Right lobe of liver (tissue), 6 donors: Measurements from ENCODE around the gene METTL25B. TPM values are rescaled to one million over a fixed set of nuclear protein-coding genes. Genes with fewer than 3 reads are reported as not detected.

Source experiments
- ATAC-seq, 4 donors: fragments of 200-7000 bp; cut with Tn5 transposase; one replicate each; pipeline ENCODE4 v1.9.1; 2020; ENCODE audit warnings: mild to moderate bottlenecking in 4 of 4, moderate library complexity in 4 of 4
- DNase-seq, 3 donors: peaks; one replicate each; pipeline ENCODE4 v3.0.0-alpha.2; 2020
- H3K27ac ChIP-seq, 3 donors: fragments of 200-600 bp; one replicate each; pipeline ENCODE4 v1.8.0; 2022
- H3K27me3 ChIP-seq, 2 donors: fragments of 200-600 bp; one replicate each; pipeline ENCODE4 v1.8.0; 2022
- H3K36me3 ChIP-seq, 4 donors: fragments of 200-600 bp; sonication (generic) in 1 of 4; one replicate each; pipeline versions ENCODE4 v1.5.1 to v1.8.0; 2017 to 2022; ENCODE audit warnings: control low read depth in 1 of 4
- H3K4me1 ChIP-seq, 4 donors: fragments of 200-600 bp; sonication (generic) in 1 of 4; one replicate each; pipeline versions ENCODE4 v1.5.1 to v1.8.0; 2017 to 2022; ENCODE audit warnings: control low read depth in 1 of 4
- H3K4me3 ChIP-seq, 3 donors: fragments of 200-600 bp; one replicate each; pipeline ENCODE4 v1.8.0; 2022
- H3K9me3 ChIP-seq, 4 donors: fragments of 200-600 bp; sonication (generic) in 1 of 4; one replicate each; pipeline versions ENCODE4 v1.5.1 to v1.8.0; 2017 to 2022; ENCODE audit warnings: control low read depth in 1 of 4
- CTCF ChIP-seq, 4 donors: fragments of 200-600 bp in 3 of 4; fragments of 450-650 bp in 1 of 4; IDR thresholded peaks; one replicate each; pipeline versions ENCODE4 v1.5.1 to v1.8.0; 2016 to 2022; ENCODE audit warnings: antibody characterized with exemption in 4 of 4, mild to moderate bottlenecking in 2 of 4
- POLR2A ChIP-seq: fragments of 450-650 bp; IDR thresholded peaks from one replicate; pipeline ENCODE4 v1.6.1; 2017; ENCODE audit warnings: antibody characterized with exemption, mild to moderate bottlenecking
- WGBS: methylation state at CpG from one replicate; pipeline ENCODE4 v1.1.6; 2018; ENCODE audit warnings: low coverage, low lambda C conversion rate; ENCODE audit not compliant: insufficient coverage; ENCODE audit errors: missing lambda C conversion rate; 5-methylcytosine and 5-hydroxymethylcytosine counted together
- intact Hi-C, 2 donors: fragments of 100-400 bp; cut with DNase I; formaldehyde crosslinking; loops; one replicate each; pipeline versions ENCODE4 v1.11.2 to v1.14.1; 2022
- total RNA-seq, 6 experiments: library from RNA; depleted of rRNA in 2 of 6; stranded (reverse); fragments of >200 nt in 2 of 6; fragmentation: NEBNext Ultra II Directional in 3 of 6; extraction: Animal tissue kit (Norgen Biotek cat#: 25700) in 3 of 6; gene quantifications; one replicate each; pipeline versions ENCODE4 v1.1.0 to v1.2.4, GENCODE V29; 2016 to 2023
- donor health status: DM: no; HTN: yes; CAD: no.
- donor health status: DM: no; HTN: no; CAD: no.
- donor health status: DM: no; HTN: no; CAD: no.
- donor health status: DM: no; HTN: yes; CAD: no.
- donor health status: DM: no; HTN: yes; CAD: no.

METTL25B gene
- total RNA-seq, 6 experiments from 2014 or later = 11.6 to 25.7 (median 20.6) TPM

- intact Hi-C loops = no loop called here
- no peak for TF ChIP-seq POLR2A
- TF ChIP-seq CTCF (IDR thresholded peaks at IDR 0.05) = no peak
- Histone ChIP-seq H3K9me3 (no peaks in the 10 kb centered on the region), H3K4me3 (no peak overlapping the region), H3K27ac (no peak overlapping the region), H3K27me3 (peaks cover 0 to 31% of the 10 kb centered on the region in 2 donors), H3K36me3 (no peaks in the 10 kb centered on the region), H3K4me1 (peaks cover 0 to 16% (median 9%) of the 10 kb centered on the region in 4 donors)
- DNase-seq = no peak
- WGBS = 39% methylated on average over 6 of the region's 10 CpGs
- ATAC-seq = no peak
These were observed 24.0 kb upstream of the METTL25B start for GRCh38 chr1:156704166-156704711.

GRCh38 chr1:156704930-156705320 lies 23.3 kb upstream of the METTL25B start:
- no peak overlapping the region for H3K4me3 ChIP-seq
- peaks cover 0 to 31% of the 10 kb centered on the region in 2 donors for H3K27me3 ChIP-seq
- intact Hi-C loops = no loop called here
- ATAC-seq (peak in 2 of 4 donors; percentile 13 to 67), DNase-seq (peak in 1 of 3 donors; percentile 42)
- TF ChIP-seq CTCF (IDR thresholded peaks at IDR 0.05) (no peak), POLR2A (no peak)
- no peaks in the 10 kb centered on the region for H3K36me3 ChIP-seq
- no peak overlapping the region for H3K27ac ChIP-seq
- WGBS = no CpG with 5 or more reads among the region's 29 CpGs
- no peaks in the 10 kb centered on the region for H3K9me3 ChIP-seq
- H3K4me1 ChIP-seq = peaks cover 0 to 16% (median 9%) of the 10 kb centered on the region in 4 donors

GRCh38 chr1:156705321-156705917 lies 22.9 kb upstream of the METTL25B start, which contains the start of gene CRABP2:
Gene CRABP2, minus strand, starts transcription at chr1:156705583. Its CDS starts 137 bp downstream, at chr1:156705446.
- H3K27ac ChIP-seq = no peak within 1 kb of the TSS
- no peaks in the 10 kb centered on the region for H3K9me3 ChIP-seq
- intact Hi-C loops = no loop called here
- peak within 1 kb of the TSS; percentile 1 to 13 (median 12) for H3K4me3 ChIP-seq
- 0% methylated on average over 5 of the region's 42 CpGs for WGBS
- H3K27me3 ChIP-seq = peaks cover 0 to 31% of the 10 kb centered on the region in 2 donors
- DNase-seq = no peak
- H3K4me1 ChIP-seq = peaks cover 0 to 16% (median 9%) of the 10 kb centered on the region in 4 donors
- no peaks in the 10 kb centered on the region for H3K36me3 ChIP-seq
- ATAC-seq = peak in 1 of 4 donors; percentile 18
- TF ChIP-seq POLR2A (no peak), CTCF (IDR thresholded peaks at IDR 0.05) (no peak)

- intact Hi-C loops = no loop called here
- no peaks in the 10 kb centered on the region for H3K36me3 ChIP-seq
- ATAC-seq (peak in 3 of 4 donors; percentile 23 to 58 (median 28)), DNase-seq (no peak)
- peaks cover 0 to 31% of the 10 kb centered on the region in 2 donors for H3K27me3 ChIP-seq
- H3K4me3 ChIP-seq = peak overlapping the region; percentile 1 to 13 (median 12)
- TF ChIP-seq CTCF (IDR thresholded peaks at IDR 0.05) (peak; percentile 40 to 61 (median 54)), POLR2A (no peak)
- H3K9me3 ChIP-seq = no peaks in the 10 kb centered on the region
- peaks cover 0 to 16% (median 9%) of the 10 kb centered on the region in 4 donors for H3K4me1 ChIP-seq
- no peak overlapping the region for H3K27ac ChIP-seq
- 3% methylated on average over 31 of the region's 45 CpGs for WGBS
These were observed 22.2 kb upstream of the METTL25B start for GRCh38 chr1:156705918-156706656.
